ENCODE results near the gene HNRNPF.

GRCh38 chr10:43458227-43458626, 49.2 kb upstream of the HNRNPF start:
- TF ChIP-seq, protein P1, sequence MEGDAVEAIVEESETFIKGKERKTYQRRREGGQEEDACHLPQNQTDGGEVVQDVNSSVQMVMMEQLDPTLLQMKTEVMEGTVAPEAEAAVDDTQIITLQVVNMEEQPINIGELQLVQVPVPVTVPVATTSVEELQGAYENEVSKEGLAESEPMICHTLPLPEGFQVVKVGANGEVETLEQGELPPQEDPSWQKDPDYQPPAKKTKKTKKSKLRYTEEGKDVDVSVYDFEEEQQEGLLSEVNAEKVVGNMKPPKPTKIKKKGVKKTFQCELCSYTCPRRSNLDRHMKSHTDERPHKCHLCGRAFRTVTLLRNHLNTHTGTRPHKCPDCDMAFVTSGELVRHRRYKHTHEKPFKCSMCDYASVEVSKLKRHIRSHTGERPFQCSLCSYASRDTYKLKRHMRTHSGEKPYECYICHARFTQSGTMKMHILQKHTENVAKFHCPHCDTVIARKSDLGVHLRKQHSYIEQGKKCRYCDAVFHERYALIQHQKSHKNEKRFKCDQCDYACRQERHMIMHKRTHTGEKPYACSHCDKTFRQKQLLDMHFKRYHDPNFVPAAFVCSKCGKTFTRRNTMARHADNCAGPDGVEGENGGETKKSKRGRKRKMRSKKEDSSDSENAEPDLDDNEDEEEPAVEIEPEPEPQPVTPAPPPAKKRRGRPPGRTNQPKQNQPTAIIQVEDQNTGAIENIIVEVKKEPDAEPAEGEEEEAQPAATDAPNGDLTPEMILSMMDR (IDR thresholded peaks at IDR 0.05) = no peak
- TF ChIP-seq POLR2A (IDR thresholded peaks at IDR 0.05) = no peak
